GM18502 (cell line): Measurements from ENCODE around the gene MSTN.

Experiments used
- ATAC-seq: cut with Tn5 transposase; IDR thresholded peaks from one replicate; pipeline ENCODE4 v1.9.1; 2021; ENCODE audit warnings: mild to moderate bottlenecking; ENCODE audit not compliant: unreplicated experiment, poor library complexity

The MSTN gene

GRCh38 chr2:190062601-190063000 lies at the start of gene MSTN:
TSS of gene MSTN (minus strand) at chr2:190062729. CDS start at chr2:190062596, 133 bp downstream.
- no peak for ATAC-seq

DNA sequence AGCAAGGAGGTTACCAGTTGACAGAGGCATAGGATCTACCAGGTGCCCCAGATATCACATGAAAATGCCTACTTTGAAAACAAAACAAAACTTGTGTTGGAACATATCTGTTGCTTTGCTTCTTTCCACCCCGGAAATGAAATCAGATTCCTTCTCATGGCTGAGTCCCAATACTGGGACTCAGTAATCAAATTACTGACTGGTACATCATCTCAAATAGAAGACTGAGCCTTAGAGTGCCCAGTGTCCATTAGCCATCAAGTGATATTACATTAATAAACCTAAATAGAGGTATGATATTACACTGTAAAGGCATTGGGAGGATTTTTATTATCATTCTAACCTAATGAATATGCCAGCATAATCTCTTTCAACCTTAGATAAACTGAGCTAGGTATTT lies 48.6 kb upstream of the MSTN start:
- ATAC-seq = no peak

GRCh38 chr2:190110699-190111098 lies 48.2 kb upstream of the MSTN start:
- no peak for ATAC-seq

DNA sequence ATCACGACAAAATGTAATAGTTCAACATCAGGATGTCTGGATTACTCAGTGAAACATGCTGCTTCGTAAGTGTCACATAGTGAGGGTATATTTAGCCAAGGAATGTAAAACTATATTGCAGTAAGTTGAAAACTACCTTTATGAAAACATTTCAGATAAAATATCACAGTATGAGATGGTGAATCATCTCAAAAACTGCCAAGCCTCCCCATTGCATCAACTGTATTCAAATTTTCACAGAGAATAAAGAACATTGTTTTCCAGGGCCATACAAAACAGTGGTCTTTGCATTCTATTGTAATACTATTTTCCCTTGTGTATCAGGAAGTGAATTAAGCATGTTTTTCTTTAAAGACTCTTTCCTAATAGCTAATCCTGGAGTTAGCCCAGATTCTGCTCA lies 47.6 kb upstream of the MSTN start:
- ATAC-seq = no peak

DNA sequence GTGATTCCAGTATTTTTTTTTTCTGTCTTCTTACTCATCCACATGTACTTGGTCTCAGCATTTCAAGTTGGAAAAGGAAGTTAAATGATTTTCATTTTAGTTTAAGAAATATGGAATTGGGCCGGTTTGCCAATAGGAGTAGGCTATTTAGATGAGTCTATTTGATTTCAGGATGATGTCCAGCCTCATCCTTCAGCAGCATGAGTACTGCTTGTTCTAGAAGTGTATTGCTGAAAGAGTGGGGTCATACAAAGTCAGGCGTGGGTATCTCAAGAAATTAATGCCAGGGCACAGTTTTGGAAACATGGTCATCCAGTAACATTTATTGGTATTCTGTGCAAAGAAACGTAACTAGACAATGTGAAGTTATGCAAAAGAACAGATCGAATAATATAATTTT lies 44.9 kb upstream of the MSTN start:
- ATAC-seq = no peak

GRCh38 chr2:190106783-190107182 lies 44.3 kb upstream of the MSTN start:
- no peak for ATAC-seq

DNA sequence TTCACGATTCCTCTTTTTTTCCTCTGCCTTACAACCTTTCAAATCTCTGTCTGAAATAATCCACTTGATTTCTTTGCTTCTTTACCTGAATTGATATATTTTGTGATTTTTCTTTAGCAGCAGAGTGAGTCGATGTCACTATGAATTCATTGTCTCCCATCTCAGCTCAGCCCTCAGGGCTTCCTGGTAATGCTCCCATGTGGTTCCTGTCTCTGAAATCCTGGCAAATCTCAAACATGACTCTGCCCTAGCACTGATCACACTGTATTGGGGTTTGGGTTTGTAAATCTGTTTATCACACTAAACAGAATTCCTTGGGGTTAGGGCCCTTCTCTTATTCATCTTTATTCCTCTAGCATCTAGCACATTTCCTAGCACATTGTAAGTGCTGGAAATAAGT lies 43.0 kb upstream of the MSTN start:
- ATAC-seq = no peak

GRCh38 chr2:190103144-190103543 lies 40.6 kb upstream of the MSTN start:
- no peak for ATAC-seq

DNA sequence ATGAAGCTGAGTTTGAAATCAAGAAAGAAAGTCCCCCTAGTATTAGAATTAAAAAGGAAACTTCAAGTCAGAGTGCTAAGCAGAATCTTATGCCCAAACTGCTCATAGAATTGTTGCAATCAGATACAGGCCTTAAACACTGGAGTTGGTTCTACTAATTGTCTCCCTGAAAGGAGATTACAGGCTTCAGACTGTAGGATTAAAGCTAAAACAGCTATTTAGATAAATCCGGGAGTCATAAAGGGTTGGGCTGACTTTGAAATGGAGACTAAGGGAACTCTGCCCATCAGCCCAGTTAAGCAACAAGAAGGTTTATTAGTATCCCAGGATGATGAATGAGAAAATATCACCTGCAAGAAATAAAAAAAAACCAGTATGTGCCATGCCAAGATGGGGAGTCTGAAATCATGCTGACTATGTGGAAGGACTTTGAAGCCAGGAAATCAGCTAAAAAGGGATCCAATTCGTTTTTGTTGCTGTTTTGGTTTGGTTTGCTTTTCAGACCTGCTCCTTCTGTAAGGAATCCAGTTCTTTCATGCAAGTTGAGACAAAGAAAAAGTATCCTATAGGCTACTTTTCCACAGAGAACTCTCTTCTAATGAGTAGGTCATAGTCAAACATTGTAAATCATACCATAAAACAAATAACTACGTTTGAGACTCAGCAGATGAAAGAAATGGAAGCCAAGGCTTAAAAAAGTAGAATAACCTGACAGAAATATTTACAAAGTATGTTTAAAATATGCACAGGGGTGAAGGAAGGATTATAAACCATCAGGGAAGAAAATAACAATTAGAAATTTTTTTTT lies 37.6 kb upstream of the MSTN start:
- ATAC-seq = no peak

DNA sequence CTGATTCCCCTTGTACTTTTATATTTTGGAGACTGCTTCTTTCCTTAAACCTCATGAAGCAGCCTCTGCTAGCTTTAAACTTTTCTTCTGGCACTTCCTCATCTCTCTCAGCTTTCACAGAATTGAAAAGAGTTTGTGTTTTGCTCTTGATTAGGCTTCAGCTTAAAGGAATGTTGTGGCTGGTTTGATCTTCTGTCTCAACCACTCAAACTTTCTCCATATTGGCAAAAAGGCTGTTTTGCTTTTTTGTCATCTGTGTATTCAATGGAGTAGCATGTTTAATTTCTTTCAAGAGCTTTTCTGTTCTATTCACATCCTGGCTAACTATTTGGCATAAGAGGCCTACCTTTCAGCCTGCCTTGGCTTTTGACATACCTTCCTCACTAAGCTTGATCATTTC lies 36.3 kb upstream of the MSTN start:
- no peak for ATAC-seq

GRCh38 chr2:190097115-190097514 lies 34.6 kb upstream of the MSTN start:
- no peak for ATAC-seq

DNA sequence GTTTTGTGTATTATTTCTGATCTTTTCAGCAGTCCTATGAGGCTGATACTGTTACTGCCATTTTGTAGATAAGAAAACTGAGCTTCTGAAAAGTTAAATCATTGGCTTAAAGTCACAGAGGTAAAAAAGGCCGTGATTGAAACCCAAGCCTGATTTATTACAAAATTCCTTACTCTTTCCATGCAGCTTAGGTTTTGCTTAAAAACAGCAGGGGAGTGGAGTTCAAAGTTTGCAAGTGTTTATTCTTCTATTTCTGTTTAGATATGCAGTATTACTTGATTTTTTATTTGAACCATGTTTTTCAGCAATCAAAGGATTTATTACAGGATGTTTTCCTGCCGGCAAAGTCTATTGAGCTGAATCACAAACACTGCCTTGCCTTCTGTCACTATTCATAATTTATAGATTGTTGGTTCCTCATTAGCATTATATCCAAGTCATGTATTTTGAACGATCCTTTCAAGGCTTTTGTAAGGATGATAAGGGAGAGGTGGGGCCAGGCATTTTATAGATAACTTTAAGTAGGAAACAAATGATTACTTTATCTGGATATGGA lies 31.9 kb upstream of the MSTN start:
- no peak for ATAC-seq

DNA sequence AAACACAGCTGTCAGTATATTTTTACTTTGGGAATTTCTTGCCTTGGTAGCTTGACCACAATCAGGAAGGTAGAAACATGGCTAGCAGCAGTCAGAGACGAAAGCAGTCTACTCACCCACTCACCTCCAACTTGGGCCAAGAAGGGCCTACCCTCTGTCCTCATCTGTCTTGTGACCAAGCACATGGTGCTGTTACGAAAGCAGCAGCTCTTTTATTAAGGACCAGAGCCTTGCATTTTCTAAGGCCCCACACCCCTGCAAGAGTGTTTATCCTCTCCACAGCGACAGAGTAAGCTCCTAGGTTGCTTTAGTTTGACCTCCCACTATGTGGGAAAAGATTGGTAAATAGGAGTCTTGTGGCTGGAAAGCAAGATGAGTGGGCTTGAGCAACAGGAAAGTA lies 31.3 kb upstream of the MSTN start:
- no peak for ATAC-seq

DNA sequence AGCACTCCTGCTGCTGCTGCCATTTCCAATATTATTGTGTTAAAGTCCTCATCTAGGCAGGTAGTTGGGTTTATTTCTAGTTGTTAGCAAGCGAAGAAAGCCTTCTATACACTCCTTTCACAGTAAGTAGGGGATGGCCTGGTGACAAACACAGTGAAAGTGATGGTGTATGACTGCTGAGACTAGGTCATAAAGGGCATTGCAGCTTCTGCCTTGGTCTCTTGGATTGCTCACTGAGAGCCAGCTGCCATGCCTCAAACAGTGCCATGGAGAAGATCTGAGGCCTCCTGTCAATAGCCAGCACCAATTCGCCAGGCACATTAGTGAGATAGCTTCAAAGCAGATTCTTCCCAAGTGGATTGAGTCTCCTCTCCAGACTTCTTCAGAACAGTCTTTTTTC lies 27.6 kb upstream of the MSTN start:
- no peak for ATAC-seq

DNA sequence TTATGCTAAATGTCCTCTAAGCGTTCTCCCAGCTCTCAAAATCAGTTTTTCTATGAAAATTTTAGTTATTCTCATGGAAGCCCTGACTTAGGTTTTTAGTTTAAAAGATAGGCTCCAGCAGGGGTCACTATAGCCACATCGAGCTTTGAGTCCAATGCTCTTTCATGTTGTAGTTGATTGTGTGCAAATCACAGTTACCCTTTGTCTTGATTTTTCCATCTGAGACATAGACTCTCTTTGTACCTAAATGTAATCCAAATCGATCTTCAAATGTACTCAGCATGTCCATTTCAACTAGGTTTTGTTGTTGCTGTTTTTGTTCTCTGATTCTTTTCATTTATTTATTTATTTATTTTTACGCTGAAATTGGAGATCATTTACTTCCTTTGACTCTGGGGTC lies 26.4 kb upstream of the MSTN start:
- ATAC-seq = peak; percentile 71

DNA sequence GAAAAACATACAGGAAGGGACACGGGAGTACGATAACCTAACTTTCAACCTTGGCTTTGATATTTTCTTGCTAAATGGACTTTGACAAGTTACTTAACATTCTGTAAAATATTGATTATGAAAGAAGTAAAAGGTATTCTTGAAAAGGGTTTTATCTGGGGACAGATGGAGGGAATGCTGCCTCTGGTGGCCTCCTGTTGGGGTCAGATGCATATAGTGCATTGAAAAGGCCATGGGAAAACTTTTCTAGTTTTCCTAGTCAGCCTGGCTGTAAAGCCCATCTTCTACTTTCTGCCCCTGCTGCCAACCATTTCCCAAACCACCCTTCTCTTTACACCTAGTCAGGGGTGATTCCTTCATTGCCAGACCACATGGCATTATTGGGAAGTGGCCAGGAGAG lies 22.2 kb upstream of the MSTN start:
- ATAC-seq = no peak

GRCh38 chr2:190082118-190082517 lies 19.6 kb upstream of the MSTN start:
- no peak for ATAC-seq

DNA sequence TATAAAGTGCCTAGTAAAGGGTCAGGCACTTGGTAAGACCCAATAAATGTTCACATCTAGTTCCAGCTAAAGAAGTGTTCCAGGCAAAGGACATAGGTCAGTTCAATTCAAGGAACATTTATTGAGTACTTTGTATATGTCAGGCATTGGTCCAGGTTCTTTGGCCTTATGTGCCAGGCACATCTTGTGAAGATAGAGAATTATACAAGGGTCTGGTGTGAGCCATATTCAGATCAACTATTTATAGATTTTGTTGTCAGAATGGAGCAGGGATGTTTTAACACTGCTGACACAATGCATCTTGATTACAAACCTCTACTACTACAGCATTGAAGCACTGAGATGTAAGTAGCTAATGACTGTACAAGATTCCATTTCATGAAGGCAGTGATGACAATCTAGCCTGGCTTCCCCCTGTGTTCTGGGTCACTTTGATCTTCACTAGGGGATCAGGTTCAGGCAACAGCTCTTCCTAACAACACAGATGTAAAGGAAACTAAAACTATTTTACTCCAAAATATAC lies 18.1 kb upstream of the MSTN start:
- ATAC-seq = no peak

- ATAC-seq = no peak
Measured at GRCh38 chr2:190079160-190079559, 16.6 kb upstream of the MSTN start.

- ATAC-seq = no peak
Measured at GRCh38 chr2:190075623-190076022, 13.1 kb upstream of the MSTN start.

GRCh38 chr2:190069936-190070696 lies 7.6 kb upstream of the MSTN start:
- peak; percentile 65 for ATAC-seq
